GM12875 (cell line): ENCODE measurements around the gene PTPDC1.

ENCODE experiments used
- H3K4me3 ChIP-seq: one replicate; pipeline ENCODE4 v1.5.1; 2011; ENCODE audit warnings: low read depth, low read length, control low read depth
- CTCF ChIP-seq: IDR thresholded peaks from 2 replicates; pipeline ENCODE4 v1.5.1; 2011; ENCODE audit warnings: low read depth, mild to moderate bottlenecking, control low read depth, inconsistent platforms, low read length, moderate library complexity, borderline replicate concordance; ENCODE audit not compliant: insufficient read depth

Gene PTPDC1

DNA sequence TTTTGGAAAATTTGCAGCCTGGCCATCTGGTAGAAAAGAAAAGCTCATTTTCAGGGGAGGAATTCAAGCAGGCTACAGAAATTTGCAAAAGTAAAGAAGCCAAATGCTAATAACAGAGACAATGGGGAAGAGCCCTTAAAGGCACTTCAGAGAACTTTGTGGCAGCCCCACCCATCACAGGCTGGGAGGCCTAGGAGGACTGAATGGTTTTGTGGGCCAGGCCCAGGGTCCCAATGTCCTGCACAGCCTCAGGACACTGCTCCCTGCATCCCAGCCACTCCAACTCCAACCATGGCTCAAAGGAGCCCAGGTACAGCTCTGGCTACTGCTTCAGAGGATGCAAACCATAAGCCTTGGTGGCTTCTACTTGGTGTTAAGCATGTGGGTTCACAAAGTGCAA lies 44.3 kb downstream of the PTPDC1 start:
- no peak overlapping the region for H3K4me3 ChIP-seq
- no peak for TF ChIP-seq CTCF

DNA sequence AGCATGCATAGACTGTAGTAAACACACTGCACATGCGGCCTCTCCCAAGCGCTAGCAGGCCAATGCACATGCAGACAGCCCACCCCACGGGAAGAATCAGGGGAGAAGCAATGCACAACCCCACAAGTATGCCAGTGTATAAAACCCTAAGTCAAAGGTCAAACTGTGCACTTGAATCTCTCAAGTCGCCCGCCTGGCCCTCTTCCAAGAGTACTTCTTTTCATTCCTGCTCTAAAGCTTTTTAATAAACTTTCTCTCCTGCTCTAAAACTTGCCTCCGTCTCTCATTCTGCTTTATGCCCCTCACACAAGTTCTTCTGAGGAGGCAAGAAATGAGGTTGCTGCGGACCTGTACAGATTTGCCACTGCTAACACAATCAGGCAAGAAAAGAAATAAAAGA lies 50.4 kb downstream of the PTPDC1 start:
- TF ChIP-seq CTCF = no peak
- no peak overlapping the region for H3K4me3 ChIP-seq

DNA sequence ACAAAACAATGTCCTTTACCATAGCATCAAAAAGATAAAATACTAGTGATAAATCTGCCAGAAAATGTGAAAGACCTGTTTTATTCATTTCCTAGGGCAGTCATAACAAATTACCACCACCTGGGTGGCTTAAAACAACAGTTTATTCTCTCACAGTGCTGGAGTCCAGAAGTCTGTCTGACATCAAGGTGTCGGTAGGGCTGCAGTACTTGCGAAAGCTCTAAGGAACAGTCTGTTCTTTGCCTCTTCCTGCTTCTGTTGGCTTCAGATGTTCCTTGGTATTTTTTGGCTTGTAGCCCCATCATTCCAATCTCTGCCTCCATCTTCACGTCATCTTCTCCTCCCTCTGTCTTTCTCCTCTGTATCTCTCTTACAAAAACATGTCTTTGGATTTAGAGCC lies 51.0 kb downstream of the PTPDC1 start:
- TF ChIP-seq CTCF = no peak
- H3K4me3 ChIP-seq = no peak overlapping the region

- H3K4me3 ChIP-seq = no peak overlapping the region
- TF ChIP-seq CTCF = no peak
These were observed 55.6 kb downstream of the PTPDC1 start for GRCh38 chr9:94139672-94140417.

GRCh38 chr9:94140418-94140780 lies 56.1 kb downstream of the PTPDC1 start:
- H3K4me3 ChIP-seq = no peak overlapping the region

DNA sequence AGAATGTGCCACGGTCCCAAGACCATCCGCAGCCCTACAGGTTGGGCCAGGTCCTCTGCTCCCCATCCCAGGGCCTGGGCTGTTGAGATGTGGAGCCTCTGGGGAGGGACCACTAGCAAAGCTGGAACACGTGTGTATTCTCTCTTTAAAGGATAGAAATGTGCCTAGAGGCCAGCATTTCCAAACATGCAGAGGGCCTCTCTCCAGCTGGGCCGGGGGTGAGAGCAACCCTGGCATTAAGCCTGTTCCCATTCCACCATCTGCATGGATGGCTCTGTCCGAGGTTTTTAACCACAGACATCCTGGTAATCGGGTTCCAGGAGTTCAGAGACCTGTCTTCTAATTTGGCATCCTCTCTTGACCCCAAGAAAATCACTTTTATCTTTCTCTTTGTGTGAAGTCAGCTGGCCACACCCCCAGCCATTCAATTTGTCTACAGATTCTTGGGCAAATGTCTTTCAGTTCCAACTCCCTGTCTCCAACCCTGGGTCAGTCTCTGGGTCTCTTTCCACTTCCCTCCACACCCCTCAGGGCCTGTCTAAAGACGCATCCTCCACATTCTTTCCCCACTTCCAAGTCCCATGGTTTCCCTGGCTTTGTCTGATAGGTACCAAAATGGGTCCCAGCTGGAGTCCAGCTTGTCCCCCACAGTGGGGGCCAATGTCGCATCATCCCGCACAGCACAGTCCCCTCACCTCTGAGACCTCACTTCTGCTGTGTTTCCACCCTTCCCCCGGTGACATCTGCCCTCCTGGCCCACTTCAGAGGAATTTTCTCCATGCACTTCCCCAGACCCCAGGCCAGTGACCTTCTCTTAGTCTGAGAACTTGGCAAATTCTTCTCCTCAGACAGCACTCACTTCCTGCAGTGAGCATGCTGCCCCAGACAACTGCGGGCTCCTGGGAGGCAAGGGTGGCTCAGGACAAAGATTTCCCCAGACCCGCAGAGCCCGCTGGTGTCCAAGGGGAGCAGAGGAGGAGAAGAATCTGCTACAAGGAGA lies 56.8 kb downstream of the PTPDC1 start:
- no peak overlapping the region for H3K4me3 ChIP-seq
- TF ChIP-seq CTCF = no peak

More at GRCh38 chr9:94140418-94140780, 56.1 kb downstream of the PTPDC1 start:
- no peak for TF ChIP-seq CTCF
